ENCODE measurements around the gene HLCS.

GRCh38 chr21:37009740-37010341, 43.4 kb upstream of the HLCS start:
- TF ChIP-seq EZH2 (IDR thresholded peaks at IDR 0.05; ENCODE audit: borderline replicate concordance, control insufficient read depth, low read depth, low read length) = no peak
- TF ChIP-seq IRF5 (IDR thresholded peaks at IDR 0.05; ENCODE audit: borderline replicate concordance) = no peak

Measured in GM12878 (cell line).